ENCODE measurements around the gene PPP1R9B. TPM values are rescaled to one million over a fixed set of nuclear protein-coding genes. Genes with fewer than 3 reads are reported as not detected.

PPP1R9B gene
- total RNA-seq, 1 experiment from 2014 or later = 23.0 TPM

DNA sequence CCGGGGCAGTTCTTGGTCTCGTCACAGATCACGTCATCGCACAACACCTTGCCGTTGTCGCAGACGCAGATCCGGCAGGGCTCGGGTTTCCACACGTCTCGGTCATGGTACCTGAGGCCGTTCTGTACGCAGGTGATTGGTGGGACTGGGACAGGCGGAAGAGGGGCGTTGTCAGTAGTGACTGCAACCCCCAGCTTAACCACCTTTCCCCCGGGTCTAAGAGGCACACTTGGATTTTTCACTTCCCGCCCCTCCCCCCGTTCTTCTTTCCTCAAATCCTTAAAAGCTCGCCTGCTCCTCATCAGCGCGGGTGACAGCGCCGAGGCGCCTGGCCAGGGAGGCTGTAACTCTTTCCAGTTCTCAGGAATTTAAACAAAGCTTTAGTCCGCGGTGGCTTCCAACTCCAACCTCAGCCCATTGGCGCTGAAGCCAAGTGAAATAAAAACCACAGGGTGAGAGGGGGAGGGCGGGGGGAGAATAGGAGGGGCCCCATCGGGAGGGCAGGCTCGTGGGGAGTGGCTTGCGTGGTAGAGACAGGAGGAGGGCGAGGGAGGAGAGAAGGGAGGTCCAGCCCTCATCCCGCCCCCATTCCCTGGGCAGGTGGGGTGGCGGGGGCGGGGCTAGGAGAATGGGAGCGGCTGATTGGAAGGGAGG lies 49.5 kb upstream of the PPP1R9B start:
- Histone ChIP-seq H3K4ac (ENCODE audit: low read depth, low read length) (no peak overlapping the region), H2AFZ (ENCODE audit: low read length) (no peak overlapping the region), H3K4me1 (ENCODE audit: insufficient read depth, low read length) (no peaks in the 10 kb centered on the region), H3K4me2 (ENCODE audit: insufficient read depth, insufficient read length, low read length) (peak overlapping the region; percentile 63), H4K91ac (ENCODE audit: insufficient read length, low read depth, low read length) (no peak overlapping the region), H2BK15ac (ENCODE audit: low read depth, low read length) (no peak overlapping the region), H2BK5ac (ENCODE audit: insufficient read length, low read length) (no peak overlapping the region), H4K8ac (replicated peaks; ENCODE audit: insufficient read length, low read depth, low read length) (no peak overlapping the region), H3K79me2 (ENCODE audit: insufficient read depth, low read length) (no peaks in the 10 kb centered on the region), H3K9me3 (ENCODE audit: control insufficient read depth, low read depth, low read length) (no peaks in the 10 kb centered on the region), H2BK120ac (ENCODE audit: low read depth, low read length, poor library complexity, severe bottlenecking) (no peak overlapping the region), H3K23me2 (ENCODE audit: insufficient read length, low read depth, low read length, poor library complexity, severe bottlenecking) (peaks cover 15% of the 10 kb centered on the region), H3K27me3 (ENCODE audit: insufficient read depth, low read length) (peaks cover 7% of the 10 kb centered on the region; the same call in 1 of the 2 replicates), H3K79me1 (ENCODE audit: insufficient read depth, low read depth, low read length, poor library complexity, severe bottlenecking) (no peaks in the 10 kb centered on the region), H3K9ac (ENCODE audit: extremely low read depth, insufficient read length, low read length) (no peak overlapping the region), H2BK20ac (ENCODE audit: low read depth, low read length, poor library complexity, severe bottlenecking) (no peak overlapping the region), H3K27ac (ENCODE audit: insufficient read length, low read depth, low read length) (no peak overlapping the region), H4K5ac (ENCODE audit: insufficient read length, low read depth, low read length) (no peak overlapping the region), H3K23ac (ENCODE audit: insufficient read length, low read depth, low read length) (no peak overlapping the region), H3K14ac (ENCODE audit: insufficient read depth, low read length) (no peak overlapping the region), H3K56ac (ENCODE audit: insufficient read length, low read depth, low read length) (no peak overlapping the region), H2BK12ac (ENCODE audit: insufficient read length, low read depth, low read length) (no peak overlapping the region), H3T11ph (ENCODE audit: low read length) (no peak overlapping the region), H3K18ac (ENCODE audit: insufficient read length, low read depth, low read length) (no peak overlapping the region), H2AK5ac (ENCODE audit: insufficient read length, low read length) (no peak overlapping the region), H4K20me1 (ENCODE audit: control insufficient read depth, insufficient read depth, insufficient read length) (no peaks in the 10 kb centered on the region)
- Mint-ChIP-seq H3K4me3 (peak overlapping the region; percentile 81 to 88), H3K27me3 (ENCODE audit: low read depth) (peaks cover 40% of the 10 kb centered on the region), H3K4me1 (peaks cover 14 to 32% of the 10 kb centered on the region in 2 experiments), H3K9me3 (no peaks in the 10 kb centered on the region; a peak in 2 of 5 replicates), H3K27ac (peak overlapping the region; percentile 62 to 95 (median 77); a peak in 3 of 7 replicates), H3K36me3 (ENCODE audit: insufficient read depth in 1 of 3, low read depth in 3 of 3) (peaks cover 0 to 38% (median 33%) of the 10 kb centered on the region in 3 experiments; a peak in 5 of 7 replicates)
- TF ChIP-seq, protein P1, sequence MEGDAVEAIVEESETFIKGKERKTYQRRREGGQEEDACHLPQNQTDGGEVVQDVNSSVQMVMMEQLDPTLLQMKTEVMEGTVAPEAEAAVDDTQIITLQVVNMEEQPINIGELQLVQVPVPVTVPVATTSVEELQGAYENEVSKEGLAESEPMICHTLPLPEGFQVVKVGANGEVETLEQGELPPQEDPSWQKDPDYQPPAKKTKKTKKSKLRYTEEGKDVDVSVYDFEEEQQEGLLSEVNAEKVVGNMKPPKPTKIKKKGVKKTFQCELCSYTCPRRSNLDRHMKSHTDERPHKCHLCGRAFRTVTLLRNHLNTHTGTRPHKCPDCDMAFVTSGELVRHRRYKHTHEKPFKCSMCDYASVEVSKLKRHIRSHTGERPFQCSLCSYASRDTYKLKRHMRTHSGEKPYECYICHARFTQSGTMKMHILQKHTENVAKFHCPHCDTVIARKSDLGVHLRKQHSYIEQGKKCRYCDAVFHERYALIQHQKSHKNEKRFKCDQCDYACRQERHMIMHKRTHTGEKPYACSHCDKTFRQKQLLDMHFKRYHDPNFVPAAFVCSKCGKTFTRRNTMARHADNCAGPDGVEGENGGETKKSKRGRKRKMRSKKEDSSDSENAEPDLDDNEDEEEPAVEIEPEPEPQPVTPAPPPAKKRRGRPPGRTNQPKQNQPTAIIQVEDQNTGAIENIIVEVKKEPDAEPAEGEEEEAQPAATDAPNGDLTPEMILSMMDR (conservative IDR thresholded peaks at IDR 0.05) = no peak
- peak; percentile 97 for DNase-seq
- WGBS (ENCODE audit: extremely low coverage, insufficient read length, low lambda C conversion rate) = no CpG with 5 or more reads among the region's 36 CpGs
